Posterior cingulate gyrus (tissue), 11 donors: ENCODE data around the gene SFTPA1.
"Not testable (repeated sequence)": the region's sequence is repeated elsewhere in the genome, so short reads cannot be mapped to it uniquely, and the experiment has no call there.

Experiments used
- DNase-seq, 10 donors: peaks; one replicate each; pipeline versions ENCODE4 v3.0.0 to v3.0.0-alpha.2; 2020 to 2021; ENCODE audit warnings: mixed read lengths in 3 of 10
- intact Hi-C: fragments of 100-400 bp; cut with DNase I; formaldehyde crosslinking; loops from one replicate; pipeline ENCODE4 v1.15.1; 2023

SFTPA1 gene

DNA sequence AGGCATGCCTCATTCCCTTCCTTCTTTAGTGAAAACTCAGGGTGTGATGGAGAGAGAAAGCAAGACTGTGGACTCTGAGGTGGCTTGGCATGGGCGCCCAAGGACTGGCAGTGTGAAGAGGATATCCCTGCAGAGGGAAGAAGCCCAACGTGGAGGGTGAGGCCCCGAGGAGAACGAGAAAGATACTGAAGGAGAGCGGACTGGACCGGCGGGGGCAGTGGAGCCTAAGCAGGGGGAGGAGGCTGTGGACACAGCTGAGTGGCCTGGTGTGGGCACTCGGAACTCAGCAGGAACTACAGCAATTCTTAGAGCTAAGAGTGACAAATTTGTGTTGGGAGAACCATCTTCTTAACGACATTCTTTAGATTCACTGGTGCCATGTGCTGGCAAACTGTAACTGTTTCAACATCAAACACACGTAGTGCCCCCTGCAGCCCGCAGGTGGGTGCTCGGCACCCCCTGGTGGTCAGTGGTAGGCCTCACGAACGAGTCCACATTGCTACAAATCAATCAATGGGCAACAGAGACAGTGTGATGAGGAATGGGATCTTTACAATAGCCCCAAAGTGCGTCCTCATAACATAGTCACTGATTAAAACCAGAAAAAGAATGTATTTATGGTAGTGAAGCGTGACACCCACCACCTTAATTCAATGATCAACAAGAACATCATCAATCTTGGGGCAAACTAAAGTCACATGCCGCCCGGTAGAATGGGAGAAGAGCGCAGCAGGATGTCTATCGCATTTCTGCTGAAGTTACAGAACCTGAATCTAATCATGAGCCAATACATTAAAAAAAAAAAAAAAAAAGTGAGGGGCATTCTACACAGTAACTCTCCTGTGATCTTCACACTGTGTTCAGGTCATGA is 2.0 kb upstream of the SFTPA1 start:
- intact Hi-C loops, result no loop called here
- peak in 1 of 10 donors; percentile 84 for DNase-seq

DNA sequence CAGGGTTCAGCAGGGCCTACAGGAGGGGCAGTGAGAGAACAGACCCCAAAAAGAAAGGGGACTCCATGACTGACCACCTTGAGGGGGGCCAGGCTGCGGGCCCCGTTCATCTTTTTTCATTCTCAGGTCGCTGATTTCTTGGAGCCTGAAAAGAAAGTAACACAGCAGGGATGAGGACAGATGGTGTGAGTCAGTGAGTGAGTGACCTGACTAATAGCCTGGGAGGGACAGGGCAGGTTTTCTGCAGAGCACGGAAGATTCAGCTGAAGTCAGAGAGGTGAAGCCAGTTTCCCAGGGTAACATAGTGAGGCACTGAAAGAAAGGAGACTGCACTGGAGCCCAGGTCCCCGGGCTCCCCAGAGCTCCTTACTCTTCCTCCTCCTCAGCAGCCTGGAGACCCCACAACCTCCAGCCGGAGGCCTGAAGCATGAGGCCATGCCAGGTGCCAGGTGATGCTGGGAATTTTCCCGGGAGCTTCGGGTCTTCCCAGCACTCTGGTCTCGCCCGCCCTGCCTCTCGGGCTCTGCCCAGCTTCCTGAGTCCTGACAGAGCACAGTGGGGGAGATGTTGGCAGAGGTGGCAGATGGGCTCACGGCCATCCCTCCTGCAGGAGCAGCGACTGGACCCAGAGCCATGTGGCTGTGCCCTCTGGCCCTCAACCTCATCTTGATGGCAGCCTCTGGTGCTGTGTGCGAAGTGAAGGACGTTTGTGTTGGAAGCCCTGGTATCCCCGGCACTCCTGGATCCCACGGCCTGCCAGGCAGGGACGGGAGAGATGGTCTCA is 646 bp downstream of the SFTPA1 start:
- DNase-seq, intact Hi-C loops: not testable (repeated sequence)

DNA sequence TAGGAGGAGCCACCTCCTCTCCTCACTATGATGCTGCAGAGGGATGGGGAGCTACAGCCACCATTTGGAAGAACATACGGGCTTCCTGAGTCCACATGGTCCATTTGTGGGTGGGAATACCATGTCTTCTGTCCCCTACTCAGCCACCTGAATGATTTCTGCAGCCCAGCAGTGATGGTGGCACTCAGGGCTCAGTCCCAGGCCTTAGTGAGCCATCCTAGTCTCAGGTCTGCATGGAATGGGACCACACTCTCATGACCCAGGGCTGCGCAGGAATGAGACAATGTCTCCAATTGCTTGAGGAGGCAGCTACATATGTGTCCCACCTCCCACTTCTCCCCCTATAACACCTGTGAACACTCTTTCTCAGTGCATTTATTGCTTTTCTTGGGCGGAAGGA is 4.8 kb downstream of the SFTPA1 start:
- intact Hi-C loops, result no loop called here

DNA sequence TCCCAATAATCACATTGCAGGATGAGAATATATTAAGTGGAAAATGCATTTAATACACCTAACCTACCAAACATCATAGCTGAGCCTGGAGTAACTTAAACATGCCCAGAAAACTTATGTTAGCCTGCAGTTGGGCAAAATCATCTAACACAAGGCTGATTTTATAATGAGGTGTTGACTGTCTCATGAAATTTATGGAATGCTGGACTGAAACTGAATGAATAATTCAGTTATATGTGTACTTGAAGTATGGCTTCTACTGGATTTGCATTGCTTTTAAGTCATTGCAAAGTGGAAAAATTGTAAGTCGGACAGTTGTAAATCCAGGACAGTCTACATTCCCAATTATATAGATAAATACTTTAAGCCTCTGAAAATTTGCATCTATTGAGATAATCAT is 5.4 kb downstream of the SFTPA1 start:
- intact Hi-C loops, result no loop called here
- DNase-seq, result no peak

More for the DNA sequence above, 4.8 kb downstream of the SFTPA1 start:
- no peak for DNase-seq

DNA sequence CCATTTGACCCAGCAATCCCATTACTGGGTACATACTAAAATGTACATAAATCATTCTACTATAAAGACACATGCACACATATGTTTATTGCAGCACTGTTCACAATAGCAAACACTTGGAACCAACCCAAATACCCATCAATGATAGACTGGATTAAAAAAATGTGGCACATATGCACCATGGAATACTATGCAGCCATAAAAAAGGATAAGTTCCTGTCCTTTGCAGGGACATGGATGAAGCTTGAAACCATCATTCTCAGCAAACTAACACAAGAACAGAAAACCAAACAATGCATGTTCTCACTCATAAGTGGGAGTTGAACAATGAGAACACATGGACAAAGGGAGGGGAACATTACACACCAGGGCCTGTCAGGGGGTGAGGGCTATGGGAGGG is 12.9 kb downstream of the SFTPA1 start:
- DNase-seq, intact Hi-C loops: not testable (repeated sequence)

DNA sequence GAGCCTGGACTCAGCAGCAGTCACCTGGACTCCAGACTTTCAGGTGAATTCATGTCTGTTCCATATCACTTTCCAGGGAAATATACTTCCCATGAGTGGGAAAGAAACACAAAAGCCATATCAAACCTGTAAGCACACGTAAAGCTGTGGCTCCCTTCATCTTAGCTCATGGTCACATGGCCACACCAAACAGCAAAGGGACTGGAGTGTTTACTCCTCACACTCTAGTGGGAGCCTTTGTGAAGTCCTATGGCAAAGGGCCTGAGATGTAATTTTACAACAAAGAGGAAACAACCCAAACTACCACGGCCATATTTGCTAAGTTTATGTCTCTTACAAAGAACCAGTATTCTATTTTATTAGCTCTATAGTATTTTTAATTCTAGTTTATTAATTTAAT is 16.3 kb downstream of the SFTPA1 start:
- no peak for DNase-seq
- intact Hi-C loops, result no loop called here

DNA sequence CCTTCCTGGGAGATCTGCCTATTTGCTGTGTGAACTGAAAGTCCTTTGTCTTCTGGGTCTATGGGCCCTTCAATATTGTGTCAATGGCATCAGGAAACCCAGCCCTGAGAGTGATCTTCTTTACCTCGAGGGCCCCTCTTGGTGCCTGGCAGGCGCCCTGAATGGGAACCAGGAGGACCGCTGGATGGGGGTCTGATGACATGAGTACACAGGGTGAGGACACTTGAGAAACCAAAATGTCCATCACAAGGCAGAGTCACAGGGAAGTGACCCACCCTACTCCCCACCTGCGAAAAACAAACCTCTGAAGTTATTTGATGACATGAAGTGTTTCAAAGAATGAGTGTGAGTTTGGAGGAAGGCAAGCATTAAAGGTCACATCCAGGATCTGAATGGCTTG is 17.3 kb downstream of the SFTPA1 start:
- DNase-seq, result no peak
- intact Hi-C loops, result no loop called here

DNA sequence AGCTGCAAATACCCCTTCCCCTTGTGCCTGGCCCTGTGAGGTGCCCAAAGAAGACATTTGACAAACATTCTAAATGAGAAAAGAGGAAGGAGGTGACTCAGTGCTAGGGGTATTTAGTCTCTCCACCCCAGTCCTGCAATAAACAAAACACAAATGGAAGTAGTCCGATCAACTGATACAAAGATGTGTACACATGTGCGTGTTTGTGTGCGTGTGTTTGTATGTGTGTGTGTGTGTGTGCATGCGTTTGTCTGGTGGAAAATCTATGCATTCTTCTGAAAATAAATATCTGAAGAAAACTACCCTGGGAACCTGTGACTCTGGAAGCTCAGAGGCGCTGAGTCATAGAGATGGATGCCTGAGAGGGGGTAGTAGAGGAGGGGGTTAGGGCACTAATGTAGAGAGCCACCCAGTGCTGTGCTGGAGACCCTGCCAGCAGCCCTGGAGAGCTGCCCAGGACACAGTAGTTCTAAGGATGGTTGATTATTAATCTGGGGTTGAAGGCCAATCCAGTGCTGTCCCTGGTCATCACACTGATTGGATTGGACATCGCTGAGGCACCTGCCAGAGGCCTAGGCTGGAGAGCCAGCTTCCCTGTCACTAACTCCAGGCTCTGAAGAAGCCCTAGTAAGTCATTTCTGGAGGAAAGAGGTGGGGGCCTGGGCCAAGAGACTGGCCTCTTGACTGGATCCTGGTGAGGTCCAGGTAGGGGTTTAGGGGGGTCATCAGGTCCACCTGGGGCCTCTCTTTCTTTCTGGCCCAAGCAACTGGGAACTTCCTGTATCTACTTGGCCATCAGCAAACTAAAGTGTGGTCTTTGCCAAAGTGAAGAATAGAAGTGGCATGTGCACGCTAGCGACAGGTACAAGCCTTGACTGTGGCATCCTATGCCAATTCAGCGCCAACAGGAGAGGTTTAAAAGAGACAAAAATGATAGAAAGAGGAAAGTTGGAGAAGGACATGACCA is 18.5 kb downstream of the SFTPA1 start:
- intact Hi-C loops, result no loop called here
- no peak for DNase-seq

DNA sequence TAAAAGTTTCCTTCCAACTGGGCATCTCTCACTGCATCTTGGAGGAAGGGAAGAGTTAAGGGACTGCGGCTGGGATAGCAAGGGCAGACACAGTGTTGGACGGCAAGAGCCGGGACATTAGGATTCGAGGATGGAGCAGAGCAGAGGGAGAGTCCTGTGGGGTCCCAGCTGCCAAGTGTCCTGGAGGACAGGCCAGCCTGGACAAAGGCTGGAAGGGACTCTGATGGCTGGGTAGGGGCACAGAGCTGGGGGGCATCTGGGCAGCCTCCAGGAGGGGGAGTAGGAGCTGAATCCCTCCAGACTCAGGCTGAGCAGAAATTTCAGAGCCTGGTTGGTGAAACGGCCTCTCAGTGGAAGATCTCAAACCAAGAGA is 19.2 kb downstream of the SFTPA1 start:
- intact Hi-C loops, result no loop called here
- no peak for DNase-seq

DNA sequence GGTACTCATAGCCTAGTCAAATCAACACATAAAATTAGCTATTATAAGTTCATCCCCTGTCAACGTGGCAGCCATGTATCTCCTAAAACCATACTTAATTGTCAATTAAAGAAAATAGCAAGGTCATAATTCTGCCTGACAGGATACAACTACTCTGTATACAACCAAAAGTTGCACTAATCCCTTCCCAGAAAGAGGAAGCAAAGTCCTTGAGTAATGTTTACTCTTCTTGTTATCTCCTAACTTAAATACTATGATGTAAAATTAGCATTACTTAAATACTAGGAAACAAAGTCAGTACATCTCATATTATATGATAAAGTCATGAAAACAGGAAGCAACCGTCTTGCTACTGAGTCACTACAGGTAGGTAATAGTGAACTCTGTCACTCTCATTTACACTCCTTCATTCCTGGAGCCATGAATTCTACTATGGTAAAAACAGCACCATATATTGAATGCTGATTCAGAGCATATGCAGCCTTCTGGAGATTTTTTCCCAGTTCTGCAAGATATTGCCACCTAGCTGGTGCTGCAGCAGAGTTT is 26.0 kb downstream of the SFTPA1 start:
- DNase-seq, intact Hi-C loops: not testable (repeated sequence)

DNA sequence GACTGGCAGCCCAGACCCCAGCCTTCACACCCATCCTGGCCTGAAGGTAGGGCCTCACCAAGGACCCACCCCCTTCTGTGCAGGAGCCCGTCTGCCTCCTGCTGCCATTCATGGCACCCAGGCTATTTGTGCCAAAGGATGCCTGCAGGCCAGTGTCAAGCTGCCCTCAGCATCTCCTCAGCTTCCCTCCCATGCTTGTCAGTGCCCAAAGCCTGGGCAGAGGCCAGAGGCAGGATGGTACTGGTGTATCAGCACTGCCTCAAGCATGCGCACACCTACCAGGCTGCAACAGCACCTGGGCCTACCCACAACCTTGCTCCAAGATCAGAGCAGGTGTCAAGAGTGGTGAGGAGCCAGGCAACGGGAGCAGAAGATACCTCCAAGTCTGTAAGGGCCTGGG is 27.6 kb downstream of the SFTPA1 start:
- intact Hi-C loops, result no loop called here
- no peak for DNase-seq

DNA sequence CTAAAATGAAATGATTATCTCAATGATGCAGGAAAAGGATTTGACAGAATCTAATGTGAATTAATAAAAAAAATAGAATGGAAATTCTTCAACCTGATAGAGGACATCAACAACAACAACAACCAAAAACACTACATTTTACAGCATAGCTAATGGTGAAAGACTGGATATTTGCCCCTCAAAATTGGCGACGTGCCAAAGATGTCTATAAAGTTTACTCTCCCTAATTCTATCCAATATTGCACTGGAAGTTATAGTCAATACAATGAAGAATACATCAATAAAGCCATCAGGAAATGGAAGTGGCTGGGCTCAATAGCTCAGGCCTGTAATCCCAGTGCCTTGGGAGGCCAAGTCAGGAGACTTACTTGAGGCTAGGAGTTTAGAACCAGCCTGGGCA is 42.0 kb downstream of the SFTPA1 start:
- DNase-seq, intact Hi-C loops: not testable (repeated sequence)

DNA sequence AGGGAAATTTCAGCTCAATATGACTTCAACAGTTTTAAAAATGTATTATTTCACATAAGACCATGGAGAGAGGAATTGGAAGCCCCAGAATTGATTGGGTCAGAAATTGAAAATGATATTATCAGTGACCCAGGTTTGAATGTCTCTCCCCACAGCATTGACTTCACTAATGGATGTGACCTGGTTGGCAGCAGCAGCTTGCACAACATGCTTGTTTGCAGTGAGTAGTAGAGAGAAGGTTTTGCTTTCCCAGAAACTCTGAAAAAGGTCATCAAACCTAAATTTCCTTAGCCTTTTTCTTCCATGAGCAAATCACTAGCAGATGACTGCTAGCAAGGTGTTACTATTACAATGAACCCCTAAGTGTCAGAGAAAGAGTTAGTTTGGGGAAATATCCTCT is 52.5 kb downstream of the SFTPA1 start:
- DNase-seq, intact Hi-C loops: not testable (repeated sequence)

DNA sequence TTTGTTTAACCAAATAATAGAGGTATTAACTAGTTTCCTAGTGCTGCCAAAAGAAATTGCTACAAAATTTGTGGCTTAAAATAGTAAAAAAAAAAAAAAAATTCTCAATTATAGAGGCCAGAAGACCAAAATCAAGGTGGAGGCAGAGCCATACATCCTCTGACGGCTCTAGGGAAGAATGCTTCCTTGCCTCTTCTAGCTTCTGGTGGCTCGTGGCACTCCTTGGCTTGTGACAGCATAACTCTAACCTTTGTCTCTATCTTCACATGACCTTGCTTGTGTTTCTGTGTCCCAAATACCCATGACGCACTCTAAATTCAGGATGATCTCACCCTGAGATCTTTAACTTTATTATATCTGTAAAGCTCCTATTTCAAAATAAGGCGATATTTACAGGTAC is 53.9 kb downstream of the SFTPA1 start:
- DNase-seq, intact Hi-C loops: not testable (repeated sequence)
